ENCODE results near the gene ATXN10. TPM values are rescaled to one million over a fixed set of nuclear protein-coding genes. Genes with fewer than 3 reads are reported as not detected.
"Not testable (repeated sequence)": the region's sequence is repeated elsewhere in the genome, so short reads cannot be mapped to it uniquely, and the experiment has no call there.

The ATXN10 gene
- polyA plus RNA-seq, 10 donors, result 174 to 218 (median 195) TPM

DNA sequence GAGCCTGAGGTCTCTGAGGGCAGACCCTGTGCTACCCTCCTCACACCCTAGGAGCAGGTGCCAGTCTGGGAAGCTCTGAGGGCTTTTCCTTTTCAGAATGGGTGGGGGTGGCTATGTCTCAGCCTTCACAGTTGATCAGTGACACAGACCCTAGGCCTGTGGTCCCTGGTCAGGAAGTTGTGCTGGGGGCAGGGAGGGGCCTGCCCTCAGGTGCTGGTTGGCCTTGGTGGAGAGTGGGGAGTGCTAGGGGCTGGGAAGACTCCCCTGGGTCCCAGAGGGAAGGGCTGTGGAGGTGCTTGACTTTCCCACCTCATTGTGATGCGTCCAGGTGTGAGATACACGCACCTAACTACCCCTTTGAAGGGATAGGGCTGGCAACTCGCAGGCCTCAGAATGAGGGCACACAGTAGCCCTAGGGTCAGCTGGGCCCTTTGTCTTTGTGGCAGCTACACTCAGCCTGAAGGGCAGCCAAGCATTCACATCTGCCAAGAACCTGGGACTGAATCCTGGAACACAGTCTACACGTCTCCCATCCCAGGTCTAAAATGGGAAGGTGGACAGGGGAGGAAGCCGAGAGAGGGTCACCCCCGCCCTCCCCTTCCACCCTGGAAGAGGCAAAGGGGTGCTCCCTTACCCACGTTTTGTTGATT, 31.2 kb upstream of the ATXN10 start:
- no peak for DNase-seq

GRCh38 chr22:45640941-45641621, 30.6 kb upstream of the ATXN10 start:
- DNase-seq, result no peak

DNA sequence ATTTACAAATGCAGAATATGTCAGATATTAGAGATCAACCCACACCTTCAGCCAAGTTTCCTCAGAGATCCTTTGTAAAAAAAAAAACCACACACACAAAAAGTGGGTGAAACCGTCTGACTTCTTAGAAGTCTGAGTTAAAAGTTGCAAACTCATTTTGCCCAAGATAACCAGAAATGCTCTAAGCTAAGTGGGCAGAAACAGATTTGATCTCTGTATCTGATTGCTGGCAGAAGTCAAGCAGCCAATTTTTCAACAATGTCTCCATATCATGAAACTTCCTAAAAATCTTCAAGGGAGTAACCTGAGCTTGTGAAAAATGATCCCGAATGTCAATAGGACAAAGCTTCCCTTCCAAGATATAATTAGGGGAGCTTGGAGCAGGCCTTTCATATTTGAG, 28.6 kb upstream of the ATXN10 start:
- no peak for DNase-seq

- DNase-seq, result no peak
Observed at GRCh38 chr22:45644714-45645113, 26.9 kb upstream of the ATXN10 start.

DNA sequence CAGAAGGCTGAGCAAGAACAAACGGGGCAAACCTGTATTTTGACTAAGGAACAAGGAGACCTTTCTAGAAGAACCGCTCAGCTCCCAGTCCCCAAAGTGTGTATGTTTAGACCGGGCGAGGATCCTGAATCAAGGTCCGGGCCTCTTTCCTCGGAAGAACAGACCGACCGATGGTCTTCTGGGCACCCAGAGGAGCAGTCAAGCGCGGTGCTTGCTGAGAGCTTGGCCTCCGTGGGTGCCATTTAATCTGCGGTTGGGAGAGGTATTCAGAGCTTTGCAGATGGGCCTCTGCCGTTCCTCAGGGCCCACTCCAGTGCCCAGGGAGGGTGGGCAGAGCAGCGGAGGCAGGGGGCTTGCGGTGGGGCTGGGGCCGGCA, 26.5 kb upstream of the ATXN10 start:
- DNase-seq, result no peak

DNA sequence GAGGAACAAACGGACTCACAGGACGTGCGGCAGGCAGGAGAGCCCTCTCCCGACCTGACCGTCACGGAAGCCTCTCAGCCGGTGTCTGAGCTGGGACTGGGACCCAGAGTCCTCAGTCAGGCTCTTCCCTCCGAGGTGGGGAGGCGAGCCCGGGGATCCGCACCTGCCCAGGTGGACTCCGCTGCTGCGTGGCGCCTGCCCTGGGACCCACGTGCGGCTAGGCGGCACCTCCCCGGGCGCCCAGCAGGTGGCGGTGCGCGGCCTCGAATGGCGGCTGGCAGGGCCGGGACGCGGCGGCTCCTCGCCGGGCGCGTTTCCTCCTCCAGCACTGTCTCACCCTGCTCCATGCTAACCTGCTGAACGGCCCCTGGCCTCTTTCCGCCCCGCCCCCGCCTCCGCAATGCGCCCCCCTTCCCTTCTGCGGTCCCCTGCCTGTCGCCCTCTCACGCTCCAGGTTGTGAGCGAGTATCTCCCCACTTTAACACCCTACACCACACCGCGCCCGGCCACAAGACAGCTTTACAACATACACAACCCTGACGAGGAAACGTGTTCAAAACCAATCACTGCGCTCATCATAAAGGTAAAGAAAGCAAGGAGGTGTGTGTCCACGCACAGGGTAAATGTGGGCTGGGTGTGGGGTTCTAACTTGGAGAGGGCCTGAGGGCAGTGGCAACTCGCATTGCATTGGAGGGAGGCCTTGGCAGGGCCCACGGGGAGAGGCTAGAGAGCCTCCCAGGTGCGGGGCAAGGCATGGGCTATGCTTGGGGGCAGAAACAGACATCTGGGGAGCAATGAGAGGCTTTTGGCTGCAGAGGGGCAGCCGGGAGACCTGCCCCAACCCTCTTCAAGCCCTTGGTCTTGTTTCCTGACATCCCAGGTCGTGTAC, 25.9 kb upstream of the ATXN10 start:
- peak; percentile 31 to 81 (median 60) for DNase-seq

DNA sequence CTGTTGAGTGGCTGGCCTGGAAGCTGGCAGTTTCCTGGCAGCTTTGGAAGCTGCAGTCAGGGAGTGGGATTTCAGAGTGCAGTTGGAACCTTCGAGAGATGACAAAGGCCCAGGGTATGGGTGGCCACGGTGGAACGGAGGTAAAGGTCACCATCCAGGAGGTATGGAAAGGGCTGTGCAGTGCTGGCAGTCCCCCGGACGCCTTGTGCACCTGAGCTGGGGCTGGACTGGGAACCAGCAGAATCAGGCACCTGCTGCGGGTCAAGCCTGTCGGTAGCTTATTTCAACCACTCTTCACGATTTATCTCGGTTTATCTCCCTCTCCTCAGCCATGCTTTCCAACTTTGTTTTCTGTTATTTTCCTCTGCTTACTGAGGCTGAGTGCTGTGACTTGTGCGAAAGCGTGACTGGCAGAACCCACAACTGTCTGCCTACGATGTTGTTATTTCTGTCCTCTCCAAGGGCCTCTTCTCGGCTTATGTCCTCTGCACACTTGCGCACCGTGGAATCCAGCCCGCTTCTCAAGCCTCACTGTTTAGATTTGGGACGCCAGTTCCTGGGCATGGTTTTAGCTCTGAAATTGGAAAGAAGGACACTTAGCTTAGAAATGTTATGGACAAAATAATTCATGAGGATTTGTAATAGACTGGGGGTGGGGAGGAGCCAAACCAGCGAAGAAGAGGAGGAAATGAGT, 24.0 kb upstream of the ATXN10 start:
- no peak for DNase-seq

DNA sequence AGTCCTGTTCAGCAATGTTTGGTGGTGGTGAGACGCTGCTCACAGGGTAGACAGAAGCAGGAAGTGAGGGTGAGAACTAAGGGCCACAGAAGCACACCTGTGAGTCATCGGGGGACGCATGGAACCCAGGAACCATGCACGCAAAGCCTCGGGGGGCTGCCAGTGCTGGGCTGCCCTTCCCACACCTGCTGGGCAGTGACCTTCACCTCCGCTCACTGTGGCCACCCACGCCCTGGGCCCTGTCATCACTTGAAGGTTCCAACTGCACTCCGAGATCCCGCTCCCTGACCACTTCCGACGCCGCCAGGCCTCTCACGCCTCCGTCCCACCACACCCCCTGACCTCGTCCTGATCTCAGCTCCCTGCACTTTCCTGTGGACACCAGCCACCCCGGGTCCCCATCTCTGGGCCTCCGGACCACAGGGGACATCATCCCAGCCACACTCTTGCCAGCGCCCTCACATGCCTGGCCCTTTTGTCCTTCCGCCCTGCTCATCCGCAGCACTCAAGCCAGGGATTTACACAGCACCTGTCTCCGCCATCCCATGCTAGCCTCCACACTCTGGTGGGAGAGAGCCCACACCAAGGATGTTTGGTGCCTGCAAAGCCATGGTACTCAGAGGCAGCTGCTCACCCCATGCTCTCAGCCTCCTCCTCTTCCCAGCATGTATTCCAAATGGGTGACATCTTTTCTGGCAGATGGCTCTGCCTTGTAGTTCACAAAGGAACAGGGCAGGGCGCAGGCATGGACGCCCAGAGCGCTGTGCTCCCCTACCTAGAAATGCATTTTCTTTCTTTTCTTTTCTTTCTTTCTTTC, 23.1 kb upstream of the ATXN10 start:
- no peak for DNase-seq

- no peak for DNase-seq
Observed at GRCh38 chr22:45649809-45650208, 21.8 kb upstream of the ATXN10 start.

DNA sequence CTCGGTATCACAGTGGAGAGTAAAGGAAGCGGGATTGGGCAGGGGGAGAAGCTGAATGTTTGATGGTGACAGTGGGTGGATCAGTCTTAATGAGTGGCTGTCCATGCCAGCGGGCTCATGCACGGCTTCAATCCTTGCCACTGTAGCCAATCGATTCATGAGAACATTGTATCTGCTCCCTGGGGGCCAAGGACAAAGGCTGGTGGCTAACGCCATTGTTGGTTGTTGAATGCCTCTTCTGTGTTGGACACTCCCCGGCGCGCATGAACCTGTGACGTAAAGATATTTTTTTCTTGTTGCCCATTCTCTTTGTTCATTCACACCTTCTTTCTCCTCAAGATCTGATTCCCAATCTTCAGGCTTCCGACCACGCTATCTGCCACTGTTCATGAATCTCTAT, 20.9 kb upstream of the ATXN10 start:
- no peak for DNase-seq

DNA sequence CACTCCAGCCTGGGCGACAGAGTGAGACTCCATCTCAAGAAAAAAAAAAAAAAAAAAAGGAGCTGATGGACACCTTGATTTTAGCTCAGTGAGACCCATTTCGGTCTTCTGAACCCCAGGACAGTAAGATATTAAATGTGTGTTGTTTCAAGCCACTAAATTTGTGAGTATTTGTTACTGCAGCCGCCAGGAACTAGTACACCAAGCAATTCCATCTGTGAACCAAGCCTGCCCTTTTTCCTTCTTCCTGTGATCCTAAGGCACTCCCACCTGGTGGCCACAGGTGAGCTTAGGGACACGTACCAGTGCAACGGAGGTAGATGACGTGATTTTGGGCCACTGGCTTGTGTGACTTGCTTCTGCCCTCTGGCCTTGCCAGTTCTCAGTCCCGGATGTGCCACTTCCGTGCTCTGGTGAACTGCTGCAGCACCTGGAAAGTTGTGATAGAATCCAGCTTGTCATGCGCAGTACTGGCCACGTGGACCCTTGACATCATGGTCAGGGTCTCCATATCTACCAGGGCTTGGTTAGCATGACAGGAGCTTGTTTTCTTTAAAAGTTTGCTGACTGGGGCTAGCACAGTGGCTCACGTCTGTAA, 19.6 kb upstream of the ATXN10 start:
- no peak for DNase-seq

- no peak for DNase-seq
Observed at GRCh38 chr22:45656577-45656976, 15.1 kb upstream of the ATXN10 start.

- DNase-seq, result no peak
Observed at GRCh38 chr22:45657701-45658100, 13.9 kb upstream of the ATXN10 start.

DNA sequence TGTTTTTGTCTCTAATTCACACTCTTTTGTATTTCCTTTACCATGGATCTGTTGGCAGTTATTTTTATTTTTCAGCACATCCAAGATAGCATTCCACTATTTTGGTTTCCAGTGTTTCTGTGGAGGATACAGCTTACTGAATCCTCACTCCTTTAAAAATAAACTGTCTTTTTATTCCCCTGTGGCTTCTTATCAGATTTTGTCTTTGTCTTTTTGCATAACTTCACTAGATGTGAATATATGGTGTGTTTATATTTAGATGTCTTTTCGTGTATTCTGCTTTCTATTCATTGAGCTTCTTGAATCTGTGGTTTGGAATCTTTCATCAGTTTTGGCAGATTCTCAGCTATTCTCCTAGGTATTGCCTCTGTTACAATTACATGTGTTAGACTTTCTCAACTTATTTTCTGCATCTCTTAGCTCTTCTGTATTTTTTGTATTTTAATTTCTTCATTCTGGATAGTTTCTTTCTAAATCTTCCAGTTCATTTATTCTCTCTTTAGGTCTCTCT, 7.4 kb upstream of the ATXN10 start:
- no peak for DNase-seq

DNA sequence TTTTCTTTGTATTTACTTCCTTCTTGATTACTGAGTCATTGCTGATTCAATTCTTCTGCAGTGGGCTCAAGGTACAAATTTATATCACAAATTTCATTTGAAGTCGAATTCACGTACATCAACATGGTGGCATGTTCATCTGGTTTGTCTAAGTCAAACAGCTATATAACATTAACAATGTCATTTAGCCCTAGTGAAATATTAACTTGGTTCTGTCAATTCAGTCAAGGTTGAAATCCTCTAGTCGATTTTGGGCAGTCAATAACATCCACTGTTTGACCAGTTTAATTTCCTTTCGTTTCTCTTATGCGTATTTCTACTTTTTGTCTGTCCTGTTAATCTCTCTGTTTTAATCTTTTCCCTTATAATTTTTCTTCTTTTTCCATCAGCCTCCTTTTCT, 4.1 kb upstream of the ATXN10 start:
- no peak for DNase-seq

- not testable (repeated sequence) for DNase-seq
Observed at GRCh38 chr22:45670363-45670762, 1.3 kb upstream of the ATXN10 start.

DNA sequence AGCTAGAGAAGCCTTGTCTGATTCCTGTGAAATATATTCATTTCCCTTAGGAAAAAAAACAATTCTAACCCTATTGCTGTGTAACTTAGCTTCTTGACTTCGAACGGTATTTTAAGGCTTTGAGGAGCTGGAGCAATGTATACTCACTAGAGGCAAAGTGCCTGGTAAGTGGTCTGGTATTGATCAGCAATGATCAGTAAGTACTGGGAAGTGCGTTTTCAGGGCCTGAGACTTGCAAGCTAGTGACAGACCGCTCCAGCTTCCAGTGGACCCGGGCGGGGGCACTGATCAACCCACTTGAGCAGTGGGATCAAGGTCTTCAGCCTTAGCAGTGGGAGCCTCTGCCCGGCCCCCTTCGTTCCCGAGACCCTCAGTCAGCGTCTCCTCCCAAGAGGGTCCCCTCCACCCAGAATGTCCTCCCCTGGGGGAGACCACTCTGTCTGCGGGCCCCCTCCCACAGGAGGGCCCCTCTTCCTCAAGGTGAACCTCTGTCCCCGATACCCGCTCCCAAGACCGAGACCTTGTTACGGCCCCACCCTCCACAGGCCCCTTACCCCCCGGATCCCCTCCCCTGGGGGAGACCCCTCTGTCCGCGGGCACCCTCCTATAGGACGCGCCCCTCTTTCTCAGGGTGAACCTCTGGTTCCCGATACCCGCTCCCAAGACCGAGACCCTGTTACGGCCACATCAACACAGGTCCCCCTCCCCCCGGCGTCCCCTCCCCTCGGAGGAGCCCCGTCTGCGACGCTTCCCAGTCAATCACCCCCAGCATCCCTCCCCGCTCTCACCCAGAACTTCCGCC, 452 bp upstream of the ATXN10 start:
- DNase-seq, result peak in 1 of 3 donors; percentile 48

DNA sequence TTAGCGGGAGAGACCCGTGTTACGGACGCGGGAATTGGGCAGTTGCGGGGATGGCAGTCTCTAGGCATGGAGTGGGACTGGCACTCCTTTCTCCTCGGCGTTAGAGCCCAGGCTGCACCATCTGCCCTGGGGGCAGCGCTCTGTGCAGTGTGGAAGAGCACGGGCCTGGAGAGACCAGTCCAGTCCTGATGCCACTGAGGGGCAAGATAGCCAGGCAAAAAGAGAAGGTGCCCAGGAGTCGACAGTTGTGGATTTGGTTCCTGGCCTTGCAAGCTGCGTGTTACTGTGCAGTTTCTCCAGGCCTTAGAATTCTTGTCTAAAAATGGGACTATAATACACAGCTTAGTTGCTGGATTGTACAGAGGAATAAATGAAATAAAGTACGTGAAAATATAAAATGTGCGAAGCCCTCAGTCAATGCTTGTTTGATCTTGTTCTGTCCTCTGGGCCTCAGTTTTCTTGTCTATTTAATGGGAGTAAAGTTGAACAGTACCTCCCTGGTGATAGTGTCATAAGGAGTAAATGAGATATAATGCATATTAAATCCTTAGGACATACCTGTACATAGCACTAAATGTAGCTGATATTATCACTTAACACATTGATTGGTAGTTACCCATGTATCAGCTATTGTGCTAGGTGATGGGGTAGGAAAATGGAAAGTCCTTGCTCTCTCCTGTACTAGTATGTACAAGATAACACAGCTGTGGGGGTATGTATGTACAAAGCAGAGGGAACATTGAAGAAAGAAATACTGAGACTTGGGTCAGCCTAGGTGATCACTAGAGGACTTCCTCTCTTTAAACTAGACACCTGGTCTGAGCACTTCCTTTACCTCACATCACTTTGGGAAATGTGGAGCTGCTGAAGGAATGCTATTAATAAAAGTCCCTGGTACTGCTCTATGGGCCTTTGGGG, 1.2 kb downstream of the ATXN10 start:
- no peak for DNase-seq
